K562 (cell line): ENCODE measurements around the gene UNC5B. TPM values are rescaled to one million over a fixed set of nuclear protein-coding genes. Genes with fewer than 3 reads are reported as not detected.

Source experiments
- BCOR ChIP-seq: fragments of 450-650 bp; IDR thresholded peaks from 2 replicates; pipeline ENCODE4 v1.6.1; 2016
- CBX1 ChIP-seq: sonication (generic); IDR thresholded peaks from 2 replicates; pipeline ENCODE4 v1.6.1; 2016; ENCODE audit warnings: antibody characterized with exemption, low read depth, mild to moderate bottlenecking
- FOXJ3 ChIP-seq: sonication (generic); formaldehyde crosslinking; IDR thresholded peaks from 2 replicates; pipeline ENCODE4 v1.4.0; 2020; ENCODE audit warnings: mild to moderate bottlenecking, missing genetic modification reagents
- GTF2A2 ChIP-seq: IDR thresholded peaks from 2 replicates; pipeline ENCODE4 v1.6.1; 2016; ENCODE audit warnings: mild to moderate bottlenecking, missing genetic modification characterization, missing compliant biosample characterization
- HSF4 ChIP-seq: fragments of 250-450 bp; sonication (Bioruptor Pico); IDR thresholded peaks from 2 replicates; pipeline ENCODE4 v2.1.2; 2022; ENCODE audit warnings: mild to moderate bottlenecking, moderate library complexity, borderline replicate concordance
- MCM2 ChIP-seq: fragments of 450-650 bp; IDR thresholded peaks from 2 replicates; pipeline ENCODE4 v1.6.1; 2017; ENCODE audit warnings: low read depth, mild to moderate bottlenecking
- MEIS2 ChIP-seq: fragments of 450-650 bp; IDR thresholded peaks from 2 replicates; pipeline ENCODE4 v1.6.1; 2014; ENCODE audit warnings: mild to moderate bottlenecking; ENCODE audit not compliant: partially characterized antibody
- MXI1 ChIP-seq: IDR thresholded peaks from 2 replicates; pipeline ENCODE4 v1.6.1; 2011; ENCODE audit warnings: low read depth, mild to moderate bottlenecking, improper control_type of control experiment, low read length
- RFX1 ChIP-seq: fragments of 450-650 bp; IDR thresholded peaks from 2 replicates; pipeline ENCODE4 v1.6.1; 2016; ENCODE audit warnings: mild to moderate bottlenecking, moderate library complexity
- TARDBP ChIP-seq: fragments of 450-650 bp; IDR thresholded peaks from 2 replicates; pipeline ENCODE4 v1.6.1; 2016
- ZC3H11A ChIP-seq: IDR thresholded peaks from 2 replicates; pipeline ENCODE4 v1.6.1; 2012; ENCODE audit warnings: low read depth, low read length, improper control_type of control experiment
- ZHX1 ChIP-seq: fragments of 150-350 bp; conservative IDR thresholded peaks from 2 replicates; pipeline ENCODE4 v1.6.1; 2014; ENCODE audit warnings: low read length
- ZNF174 ChIP-seq: fragments of 250-450 bp; sonication (Bioruptor Pico); IDR thresholded peaks from 2 replicates; pipeline ENCODE4 v1.4.0; 2020; ENCODE audit warnings: mild to moderate bottlenecking
- ZNF449 ChIP-seq: fragments of 250-450 bp; sonication (Bioruptor Pico); IDR thresholded peaks from 2 replicates; pipeline ENCODE4 v1.8.0; 2022; ENCODE audit warnings: moderate library complexity, mild to moderate bottlenecking, inconsistent platforms
- polyA plus RNA-seq, 8 experiments: library from polyadenylated mRNA; depleted of rRNA in 4 of 8; stranded (reverse) in 5 of 8; unstranded in 3 of 8; fragments of >200 nt; fragmentation: Nextera tagmentation in 2 of 8; fragmentation: Illumina TruSeq in 1 of 8; extraction: Ambion mirVana in 2 of 8; extraction: Trizol in 1 of 8; gene quantifications; 2 replicates each; pipeline versions ENCODE4 v1.2.1 to v1.2.3, GENCODE V29; 2011 to 2014; ENCODE audit warnings: inconsistent platforms in 1 of 8, missing spikeins in 1 of 8
- total RNA-seq, 7 experiments: library from RNA; depleted of rRNA in 6 of 7; stranded (reverse); fragments of >200 nt in 6 of 7; fragmentation: Illumina TruSeq in 2 of 7; extraction: Trizol in 2 of 7; gene quantifications; 2 replicates each; pipeline versions ENCODE4 v1.2.1 to v1.2.3, GENCODE V29; 2011 to 2021; ENCODE audit warnings: low replicate concordance in 1 of 7
- TF ChIP-seq, protein P1 (sequence below): fragments of 450-650 bp; IDR thresholded peaks from 2 replicates; pipeline ENCODE4 v1.6.1; 2017; ENCODE audit warnings: antibody characterized with exemption, mild to moderate bottlenecking
- TF ChIP-seq, protein P2 (sequence below): fragments of 250-450 bp; sonication (Bioruptor Pico); IDR thresholded peaks from 2 replicates; pipeline ENCODE4 v1.5.0; 2021; ENCODE audit warnings: mild to moderate bottlenecking, moderate library complexity

UNC5B gene
- total and polyA plus RNA-seq, 9 of the 15 experiments (the other 6 are each of a cell fraction or from before 2014, with no cell fraction given) = 0.10 to 8.4 (median 2.1) TPM

DNA sequence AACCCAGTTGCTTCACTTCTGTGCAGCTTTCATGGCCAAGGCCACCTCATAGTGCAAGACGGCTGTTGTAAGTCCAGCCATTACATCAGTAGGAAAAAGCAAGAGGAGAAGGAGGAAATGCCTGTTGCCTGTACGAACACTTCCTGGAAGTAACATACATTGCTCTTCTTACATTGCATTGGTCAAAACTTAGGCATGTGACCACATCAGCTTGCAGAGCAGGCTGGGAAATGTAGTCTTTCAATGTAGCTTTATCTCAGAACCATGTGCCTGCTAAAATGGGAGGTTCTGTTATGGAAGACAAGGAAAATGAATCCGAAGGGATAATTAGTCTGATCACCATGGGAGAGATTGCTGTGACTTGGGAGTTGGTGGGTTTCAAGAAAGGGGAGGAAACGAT, 111.0 kb downstream of the UNC5B start (continued):
- TF ChIP-seq, protein P1, sequence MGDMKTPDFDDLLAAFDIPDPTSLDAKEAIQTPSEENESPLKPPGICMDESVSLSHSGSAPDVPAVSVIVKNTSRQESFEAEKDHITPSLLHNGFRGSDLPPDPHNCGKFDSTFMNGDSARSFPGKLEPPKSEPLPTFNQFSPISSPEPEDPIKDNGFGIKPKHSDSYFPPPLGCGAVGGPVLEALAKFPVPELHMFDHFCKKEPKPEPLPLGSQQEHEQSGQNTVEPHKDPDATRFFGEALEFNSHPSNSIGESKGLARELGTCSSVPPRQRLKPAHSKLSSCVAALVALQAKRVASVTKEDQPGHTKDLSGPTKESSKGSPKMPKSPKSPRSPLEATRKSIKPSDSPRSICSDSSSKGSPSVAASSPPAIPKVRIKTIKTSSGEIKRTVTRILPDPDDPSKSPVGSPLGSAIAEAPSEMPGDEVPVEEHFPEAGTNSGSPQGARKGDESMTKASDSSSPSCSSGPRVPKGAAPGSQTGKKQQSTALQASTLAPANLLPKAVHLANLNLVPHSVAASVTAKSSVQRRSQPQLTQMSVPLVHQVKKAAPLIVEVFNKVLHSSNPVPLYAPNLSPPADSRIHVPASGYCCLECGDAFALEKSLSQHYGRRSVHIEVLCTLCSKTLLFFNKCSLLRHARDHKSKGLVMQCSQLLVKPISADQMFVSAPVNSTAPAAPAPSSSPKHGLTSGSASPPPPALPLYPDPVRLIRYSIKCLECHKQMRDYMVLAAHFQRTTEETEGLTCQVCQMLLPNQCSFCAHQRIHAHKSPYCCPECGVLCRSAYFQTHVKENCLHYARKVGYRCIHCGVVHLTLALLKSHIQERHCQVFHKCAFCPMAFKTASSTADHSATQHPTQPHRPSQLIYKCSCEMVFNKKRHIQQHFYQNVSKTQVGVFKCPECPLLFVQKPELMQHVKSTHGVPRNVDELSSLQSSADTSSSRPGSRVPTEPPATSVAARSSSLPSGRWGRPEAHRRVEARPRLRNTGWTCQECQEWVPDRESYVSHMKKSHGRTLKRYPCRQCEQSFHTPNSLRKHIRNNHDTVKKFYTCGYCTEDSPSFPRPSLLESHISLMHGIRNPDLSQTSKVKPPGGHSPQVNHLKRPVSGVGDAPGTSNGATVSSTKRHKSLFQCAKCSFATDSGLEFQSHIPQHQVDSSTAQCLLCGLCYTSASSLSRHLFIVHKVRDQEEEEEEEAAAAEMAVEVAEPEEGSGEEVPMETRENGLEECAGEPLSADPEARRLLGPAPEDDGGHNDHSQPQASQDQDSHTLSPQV = no peak
- no peak for TF ChIP-seq HSF4 (CRISPR knock-in tag)
- no peak for TF ChIP-seq BCOR
- TF ChIP-seq GTF2A2 (tag) = no peak
- TF ChIP-seq RFX1 = no peak
- no peak for TF ChIP-seq MEIS2
- no peak for TF ChIP-seq ZC3H11A
- TF ChIP-seq MCM2 = no peak
- TF ChIP-seq, protein P2, sequence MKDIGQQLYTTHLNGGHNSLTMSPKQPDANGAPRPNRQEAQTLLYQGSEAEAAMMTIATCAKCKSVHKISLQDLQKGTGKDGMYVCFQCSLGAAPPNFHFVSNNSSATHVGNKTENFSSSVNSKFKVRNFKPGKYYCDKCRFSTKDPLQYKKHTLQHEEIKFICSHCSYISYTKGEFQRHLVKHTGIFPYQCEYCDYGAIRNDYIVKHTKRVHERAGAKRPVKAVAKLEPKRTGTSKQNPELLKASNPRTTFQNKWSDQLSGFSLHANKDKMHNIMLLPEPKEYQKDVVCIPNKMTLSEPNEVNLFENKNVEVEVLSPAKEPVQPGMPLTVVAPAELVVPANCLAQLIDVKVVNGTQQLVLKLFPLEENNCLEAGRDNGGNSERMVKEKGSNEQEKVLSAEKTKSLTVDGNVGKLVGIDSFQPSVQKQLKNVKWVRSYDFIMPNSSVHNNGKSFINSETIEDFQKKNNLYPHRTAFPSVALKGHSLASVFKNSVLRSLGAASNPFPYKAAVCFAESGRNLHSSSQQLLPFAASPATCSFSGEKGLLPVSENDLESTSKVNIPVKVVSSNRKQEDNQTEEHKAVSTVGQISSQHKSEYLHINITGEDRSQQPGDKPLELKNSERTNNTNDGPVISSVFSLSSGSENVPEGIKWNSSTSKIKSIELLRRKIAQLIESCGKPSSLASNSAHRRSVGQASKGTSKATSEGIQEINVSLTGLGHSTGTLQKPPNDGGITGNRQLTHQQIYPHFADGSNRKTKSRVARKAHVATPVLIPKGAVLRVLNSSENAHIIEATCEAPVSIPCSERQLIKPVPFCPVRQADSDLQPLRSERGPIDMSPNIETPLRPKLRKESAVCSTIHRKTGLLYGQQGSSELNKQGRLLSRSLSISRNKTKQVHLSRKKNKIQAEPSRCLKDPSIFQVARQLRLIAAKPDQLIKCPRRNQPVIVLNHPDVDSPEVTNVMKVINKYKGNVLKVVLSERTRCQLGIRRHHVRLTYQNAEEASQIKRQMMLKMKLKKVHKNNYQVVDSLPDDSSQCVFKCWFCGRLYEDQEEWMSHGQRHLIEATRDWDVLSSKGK = no peak
- no peak for TF ChIP-seq CBX1
- TF ChIP-seq TARDBP = no peak
- TF ChIP-seq MXI1 = no peak
- TF ChIP-seq ZHX1 = no peak
- no peak for TF ChIP-seq FOXJ3 (CRISPR knock-in tag)
- no peak for TF ChIP-seq ZNF449 (CRISPR knock-in tag)
- TF ChIP-seq ZNF174 (CRISPR knock-in tag) = no peak
